ENCODE data around the gene WTIP. TPM values are rescaled to one million over a fixed set of nuclear protein-coding genes. Genes with fewer than 3 reads are reported as not detected.

The WTIP gene
- total and polyA plus RNA-seq, 10 donors: 0.78 to 14.1 (median 7.9) TPM

GRCh38 chr19:34493038-34493648 is 11.6 kb downstream of the WTIP start:
- Histone ChIP-seq H3K36me3 (peaks cover 0 to 73% (median 2%) of the 10 kb centered on the region in 6 donors), H3K4me1 (no peaks in the 10 kb centered on the region), H3K4me3 (no peak overlapping the region), H3K9me3 (no peaks in the 10 kb centered on the region), H3K27ac (no peak overlapping the region), H3K27me3 (replicated peaks in 1 of 7) (no peaks in the 10 kb centered on the region)
- TF ChIP-seq POLR2A (IDR thresholded peaks at IDR 0.05) (no peak), POLR2AphosphoS5 (IDR thresholded peaks at IDR 0.05) (no peak), CTCF (IDR thresholded peaks at IDR 0.05 in 8 of 11, conservative IDR thresholded peaks at IDR 0.05 in 3 of 11) (no peak)
- peak; percentile 57 for DNase-seq
- intact Hi-C loops (cut with DNase I; ENCODE audit: low total_unique reads): no loop called here
- 86 to 91% (median 88%) methylated on average over 19 to 25 of the region's 25 CpGs for WGBS, 5 donors

DNA sequence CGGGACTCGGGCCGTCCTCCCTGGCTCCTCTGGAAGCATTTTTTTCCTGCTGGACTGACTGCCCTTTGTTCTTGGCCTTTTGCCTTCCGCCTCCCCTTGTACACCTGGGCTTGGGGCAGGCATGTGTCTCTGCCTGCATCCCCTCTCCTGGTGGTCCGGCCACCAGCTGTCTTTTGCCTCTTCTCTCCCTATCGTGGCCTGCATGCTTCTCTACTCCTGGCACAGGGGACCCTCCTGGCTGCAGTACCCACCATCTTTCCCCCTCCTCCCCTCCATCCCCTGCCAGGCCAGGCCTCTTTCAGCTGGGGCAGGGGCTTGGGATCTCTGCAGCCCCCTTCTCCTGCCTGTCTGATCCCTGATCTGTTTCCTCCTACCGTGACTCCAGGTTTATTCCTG is 12.1 kb downstream of the WTIP start:
- no peaks in the 10 kb centered on the region for H3K4me1 ChIP-seq
- 92% methylated on average over 7 of the region's 7 CpGs for WGBS, 5 donors

GRCh38 chr19:34494601-34495000 is 13.0 kb downstream of the WTIP start:
- Histone ChIP-seq H3K4me1 (no peaks in the 10 kb centered on the region), H3K9me3 (no peaks in the 10 kb centered on the region), H3K27me3 (replicated peaks in 1 of 7) (no peaks in the 10 kb centered on the region), H3K4me3 (no peak overlapping the region), H3K36me3 (peaks cover 0 to 79% (median 2%) of the 10 kb centered on the region in 6 donors), H3K27ac (no peak overlapping the region)
- intact Hi-C loops (cut with DNase I; ENCODE audit: low total_unique reads): no loop called here
- 87 to 97% (median 90%) methylated on average over 6 to 11 of the region's 11 CpGs for WGBS, 5 donors
- no peak for TF ChIP-seq CTCF (IDR thresholded peaks at IDR 0.05 in 8 of 11, conservative IDR thresholded peaks at IDR 0.05 in 3 of 11)
- no peak for TF ChIP-seq POLR2A (IDR thresholded peaks at IDR 0.05)
- TF ChIP-seq POLR2AphosphoS5 (IDR thresholded peaks at IDR 0.05): no peak
- peak; percentile 41 for DNase-seq

More for the DNA sequence above, 12.1 kb downstream of the WTIP start:
- Histone ChIP-seq H3K27me3 (replicated peaks in 1 of 7) (no peaks in the 10 kb centered on the region), H3K4me3 (no peak overlapping the region), H3K36me3 (peaks cover 0 to 78% (median 2%) of the 10 kb centered on the region in 6 donors), H3K9me3 (no peaks in the 10 kb centered on the region), H3K27ac (no peak overlapping the region)
- TF ChIP-seq POLR2A (IDR thresholded peaks at IDR 0.05): no peak
- TF ChIP-seq CTCF (IDR thresholded peaks at IDR 0.05 in 8 of 11, conservative IDR thresholded peaks at IDR 0.05 in 3 of 11): no peak
- no peak for TF ChIP-seq POLR2AphosphoS5 (IDR thresholded peaks at IDR 0.05)
- intact Hi-C loops (cut with DNase I; ENCODE audit: low total_unique reads): no loop called here
- DNase-seq: peak; percentile 31

DNA sequence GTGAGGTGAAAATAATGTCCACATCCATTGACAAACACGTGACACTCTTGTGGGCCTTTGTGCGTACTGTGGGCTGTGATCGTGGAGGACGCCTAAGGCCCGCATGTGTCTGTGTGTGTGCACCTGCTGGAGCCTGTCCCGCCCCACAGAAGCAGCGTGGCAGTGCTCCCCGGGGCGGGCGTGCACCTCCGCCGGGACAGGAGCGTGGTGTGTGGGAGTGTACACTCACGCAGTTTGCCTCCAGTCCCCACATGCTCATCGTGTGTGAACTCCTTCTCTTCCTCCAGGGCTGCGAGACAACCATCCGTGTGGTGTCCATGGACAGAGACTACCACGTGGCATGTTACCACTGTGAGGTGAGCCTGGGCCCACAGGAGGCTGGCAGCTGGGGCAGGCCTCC is 13.9 kb downstream of the WTIP start:
- WGBS, 5 donors: 84 to 97% (median 93%) methylated on average over 13 to 18 of the region's 18 CpGs
- DNase-seq: peak; percentile 61
- H3K4me3 ChIP-seq: no peak overlapping the region
- H3K27ac ChIP-seq: no peak overlapping the region
- H3K27me3 ChIP-seq (replicated peaks in 1 of 7): peaks cover 0 to 6% (median 1%) of the 10 kb centered on the region in 7 donors
- intact Hi-C loops (cut with DNase I; ENCODE audit: low total_unique reads): no loop called here
- H3K4me1 ChIP-seq: peaks cover 0 to 4% (median 2%) of the 10 kb centered on the region in 6 donors
- no peaks in the 10 kb centered on the region for H3K9me3 ChIP-seq
- TF ChIP-seq CTCF (IDR thresholded peaks at IDR 0.05 in 8 of 11, conservative IDR thresholded peaks at IDR 0.05 in 3 of 11) (no peak), POLR2A (IDR thresholded peaks at IDR 0.05) (no peak), POLR2AphosphoS5 (IDR thresholded peaks at IDR 0.05) (no peak)
- H3K36me3 ChIP-seq: peaks cover 0 to 75% (median 2%) of the 10 kb centered on the region in 6 donors

Measured in spleen (tissue), 11 donors.